ENCODE measurements around the gene SDCBP2.

Gene SDCBP2

GRCh38 chr20:1310071-1310470, 18.9 kb downstream of the SDCBP2 start:
- no peak for DNase-seq

GRCh38 chr20:1309439-1309847, 19.5 kb downstream of the SDCBP2 start:
- DNase-seq = no peak

GRCh38 chr20:1308702-1309095, 20.2 kb downstream of the SDCBP2 start:
- DNase-seq = no peak

GRCh38 chr20:1308067-1308701, 20.8 kb downstream of the SDCBP2 start:
- no peak for DNase-seq

GRCh38 chr20:1307571-1307971, 21.4 kb downstream of the SDCBP2 start:
- DNase-seq = no peak

- DNase-seq = no peak
These were observed 21.8 kb downstream of the SDCBP2 start for GRCh38 chr20:1307171-1307570.

- DNase-seq = no peak
These were observed 22.4 kb downstream of the SDCBP2 start for GRCh38 chr20:1306316-1307135.

- no peak for DNase-seq
These were observed 23.2 kb downstream of the SDCBP2 start for GRCh38 chr20:1305712-1306111.

GRCh38 chr20:1304710-1305515, 24.0 kb downstream of the SDCBP2 start:
- DNase-seq = no peak

- DNase-seq = no peak
These were observed 26.0 kb downstream of the SDCBP2 start for GRCh38 chr20:1302685-1303541.

- DNase-seq = peak; percentile 28 to 45
These were observed 27.9 kb downstream of the SDCBP2 start for GRCh38 chr20:1301031-1301529.

- no peak for DNase-seq
These were observed 28.7 kb downstream of the SDCBP2 start for GRCh38 chr20:1300083-1300840.

GRCh38 chr20:1299522-1299921, 29.4 kb downstream of the SDCBP2 start:
- peak; percentile 35 to 37 for DNase-seq

GRCh38 chr20:1298888-1299511, 29.9 kb downstream of the SDCBP2 start:
- no peak for DNase-seq

- DNase-seq = no peak
These were observed 30.8 kb downstream of the SDCBP2 start for GRCh38 chr20:1298166-1298565.

GRCh38 chr20:1297486-1297885, 31.5 kb downstream of the SDCBP2 start:
- DNase-seq = no peak

- no peak for DNase-seq
These were observed 32.0 kb downstream of the SDCBP2 start for GRCh38 chr20:1296922-1297321.

- no peak for DNase-seq
These were observed 32.8 kb downstream of the SDCBP2 start for GRCh38 chr20:1296117-1296610.

GRCh38 chr20:1295276-1295930, 33.5 kb downstream of the SDCBP2 start:
- no peak for DNase-seq

GRCh38 chr20:1294497-1294896, 34.4 kb downstream of the SDCBP2 start:
- DNase-seq = no peak
